Keratinocyte (primary cell): ENCODE measurements around the gene ITIH4.

Experiments
- CTCF ChIP-seq, 3 experiments: IDR thresholded peaks in 1 of 3; conservative IDR thresholded peaks in 1 of 3; optimal IDR thresholded peaks in 1 of 3; 2 replicates in 2 of 3; 3 replicates in 1 of 3; pipeline versions ENCODE3 to v1.5.1; 2011; ENCODE audit warnings: low read length in 3 of 3, mild to moderate bottlenecking in 3 of 3, moderate library complexity in 2 of 3, control low read depth in 1 of 3, inconsistent platforms in 1 of 3; ENCODE audit not compliant: insufficient read depth in 2 of 3; ENCODE audit errors: extremely low read depth in 1 of 3
- EZH2 ChIP-seq: IDR thresholded peaks from one replicate; pipeline ENCODE4 v1.6.1; 2012; ENCODE audit warnings: inconsistent platforms, mild to moderate bottlenecking, low read length, moderate library complexity

DNA sequence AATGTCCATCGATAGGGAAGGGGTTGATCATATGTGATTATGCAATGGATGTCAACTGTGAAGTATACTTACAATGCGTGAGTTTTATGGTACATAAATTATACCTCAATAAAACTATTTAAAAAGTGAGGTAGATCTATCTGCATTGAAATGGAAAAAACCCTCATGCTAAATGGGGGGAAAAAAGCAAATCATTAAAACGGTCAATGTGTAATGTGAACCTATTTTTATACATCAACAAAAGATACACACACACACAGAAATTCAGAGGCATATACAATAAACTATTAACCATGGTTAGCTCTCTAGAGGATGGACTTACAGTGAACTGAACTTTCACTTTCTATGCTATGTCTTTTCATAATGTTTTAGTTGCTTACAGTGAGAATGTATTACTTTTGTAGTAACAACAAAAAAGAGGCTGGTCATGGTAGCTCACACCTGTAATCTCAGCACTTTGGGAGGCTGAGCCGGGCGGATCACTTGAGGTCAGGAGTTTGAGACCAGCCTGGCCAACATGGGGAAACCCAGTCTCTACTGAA is 43.8 kb upstream of the ITIH4 start:
- TF ChIP-seq CTCF (optimal IDR thresholded peaks at IDR 0.05 in 1 of 3, IDR thresholded peaks at IDR 0.05 in 1 of 3, conservative IDR thresholded peaks at IDR 0.05 in 1 of 3; ENCODE audit: extremely low read depth in 1 of 3, insufficient read depth in 2 of 3, low read length in 3 of 3) (no peak), EZH2 (no peak)
